ENCODE results near the gene COPG2.
"Not testable (repeated sequence)": the region's sequence is repeated elsewhere in the genome, so short reads cannot be mapped to it uniquely, and the experiment has no call there.

GRCh38 chr7:130692396-130692795 lies 23.8 kb upstream of the COPG2 start:
- not testable (repeated sequence) for TF ChIP-seq CTCF (conservative IDR thresholded peaks at IDR 0.05); EZH2 (IDR thresholded peaks at IDR 0.05; ENCODE audit: low read depth)

Measured in PC-9 (cell line).